ENCODE measurements around the gene DYNLT1.

The DYNLT1 gene

DNA sequence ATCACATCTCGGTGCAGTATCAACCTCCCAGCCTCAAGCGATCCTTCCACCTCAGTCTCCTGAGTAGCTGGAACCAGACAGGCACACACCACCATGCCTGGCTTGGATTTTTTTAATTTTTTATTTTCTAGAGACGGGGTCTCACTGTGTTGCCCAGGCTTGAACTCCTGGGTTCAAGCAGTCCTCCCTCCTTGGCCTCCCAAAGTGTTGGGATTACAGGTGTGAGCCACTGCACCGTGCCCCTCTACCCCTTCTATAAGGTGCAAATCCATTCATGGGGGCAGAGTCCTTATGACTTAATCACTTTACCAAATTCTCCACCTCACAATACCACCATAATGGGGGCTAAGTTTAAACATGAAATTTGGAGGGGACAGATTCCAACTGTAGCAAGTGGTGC, 47.0 kb downstream of the DYNLT1 start:
- DNase-seq (ENCODE audit: low spot score) = no peak

DNA sequence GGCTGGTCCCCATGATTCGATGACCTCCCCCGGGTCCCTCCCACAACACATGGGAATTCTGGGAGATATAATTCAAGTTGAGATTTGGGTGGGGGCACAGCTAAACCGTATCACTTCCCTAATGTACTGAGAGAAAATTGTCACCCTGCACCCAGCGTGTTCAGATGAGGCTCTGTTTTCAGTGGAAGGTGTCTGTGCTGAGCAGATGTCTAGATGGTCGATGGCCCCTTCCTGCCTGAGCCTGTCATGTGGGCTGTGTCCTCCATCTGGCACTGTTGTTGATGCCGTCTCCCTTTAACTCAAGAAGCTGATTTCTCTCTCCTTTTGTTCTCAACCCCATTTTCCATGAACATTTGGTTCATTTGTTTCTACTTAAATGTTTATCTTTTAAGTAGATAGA, 47.7 kb downstream of the DYNLT1 start:
- no peak for DNase-seq (ENCODE audit: low spot score)

- peak; percentile 46 for DNase-seq (ENCODE audit: low spot score)
These were observed 49.3 kb downstream of the DYNLT1 start for GRCh38 chr6:158595223-158595622.

DNA sequence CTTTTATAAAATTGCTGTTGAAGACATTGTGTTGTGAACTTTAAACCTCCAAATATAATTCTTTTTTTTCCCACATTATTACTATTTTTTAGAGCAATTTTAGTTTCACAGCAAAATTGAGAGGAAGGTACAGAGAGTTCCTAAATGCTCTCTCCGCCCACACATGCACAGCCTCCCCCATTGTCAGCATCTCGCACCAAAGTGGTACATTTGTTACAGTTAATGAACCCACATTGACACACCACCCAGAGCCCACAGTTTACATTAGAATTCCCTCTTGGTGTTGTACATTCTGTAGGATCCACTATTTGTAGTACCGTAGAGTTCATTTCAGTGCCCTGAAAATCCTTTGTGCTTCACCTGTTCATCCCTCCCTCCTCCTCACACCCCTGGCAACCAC, 50.9 kb downstream of the DYNLT1 start:
- no peak for DNase-seq (ENCODE audit: low spot score)

DNA sequence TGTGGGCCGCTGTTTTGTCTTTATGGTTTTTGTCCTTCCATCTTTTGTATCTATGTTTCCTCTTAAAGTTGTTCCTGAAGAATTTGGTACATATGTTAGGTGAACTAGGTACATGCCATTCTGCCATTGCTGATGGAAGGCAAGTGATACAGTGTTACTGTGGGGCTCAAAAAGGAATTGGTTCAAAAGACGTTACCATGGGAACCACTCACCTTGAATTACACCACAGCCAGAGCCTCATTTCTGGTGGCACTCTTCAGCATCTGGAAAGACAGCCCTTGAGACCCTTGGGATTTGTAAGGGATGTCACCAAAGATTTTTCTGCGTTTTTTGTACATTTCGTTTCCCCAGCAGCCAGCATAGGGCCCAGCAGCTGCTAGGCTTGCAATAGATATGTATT, 52.7 kb downstream of the DYNLT1 start:
- DNase-seq (ENCODE audit: low spot score) = no peak

DNA sequence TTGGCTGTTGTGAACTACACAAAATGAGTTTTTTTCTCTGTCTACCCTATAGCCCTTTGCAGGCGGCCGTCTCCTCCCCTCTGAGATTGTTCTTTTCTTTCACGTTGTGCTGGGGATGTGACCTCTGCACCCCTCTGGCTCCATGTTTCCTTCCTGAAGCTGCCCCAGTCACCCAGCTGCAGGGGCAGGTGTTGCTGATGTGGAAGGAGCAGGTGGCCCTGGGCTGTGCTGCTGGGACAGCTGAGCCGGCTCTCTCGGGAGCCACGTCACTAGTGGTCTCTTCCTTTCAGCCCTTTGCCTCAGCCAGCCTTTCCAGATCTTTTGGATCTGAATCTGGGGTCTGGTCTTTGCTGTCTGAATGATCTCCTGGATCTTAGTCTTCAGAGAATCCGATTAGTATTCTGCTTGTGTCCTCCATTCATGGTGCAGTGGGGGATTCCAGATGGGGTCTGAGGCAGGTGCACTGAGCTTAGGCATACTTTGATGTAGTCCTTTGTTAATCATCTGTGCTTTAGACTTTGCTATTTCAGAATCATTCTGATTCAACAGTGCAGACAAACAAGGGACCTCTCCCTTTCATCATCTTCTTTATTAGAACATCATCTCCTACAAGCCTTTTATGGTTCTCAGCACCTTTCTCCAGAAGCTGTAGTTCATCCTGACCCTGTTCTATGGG, 53.3 kb downstream of the DYNLT1 start:
- DNase-seq (ENCODE audit: low spot score) = no peak

DNA sequence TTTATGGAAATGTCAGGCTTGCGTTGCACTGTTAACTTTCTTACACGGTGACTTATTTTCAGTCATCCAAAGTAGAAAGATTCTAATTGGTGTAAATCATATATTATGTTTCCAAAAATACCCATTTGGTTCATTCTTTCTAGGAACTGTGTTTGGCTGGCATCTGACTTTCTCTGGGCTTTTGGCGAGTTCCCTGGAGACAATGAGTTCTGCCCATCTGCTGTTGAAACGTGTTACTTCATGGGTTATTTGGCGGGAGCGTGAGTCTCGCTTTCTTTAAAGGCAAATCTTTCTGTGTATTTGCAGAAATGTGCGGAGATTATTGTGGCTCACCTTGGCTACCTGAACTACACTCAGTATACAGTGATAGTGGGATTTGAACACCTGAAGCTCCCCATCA, 55.2 kb downstream of the DYNLT1 start:
- no peak for DNase-seq (ENCODE audit: low spot score)

- no peak for DNase-seq (ENCODE audit: low spot score)
These were observed 57.9 kb downstream of the DYNLT1 start for GRCh38 chr6:158586652-158587051.
